Activated T-helper 1 cell treated with anti-CD3 and anti-CD28 coated beads, Interleukin-12 subunit alpha, Interleukin-12 subunit beta, Interleukin-2, Interleukin-4 antibody, amounts not matched to agents 30 ng/mL and 10 ng/mL and 1 ng/mL, durations not matched to agents 14 hours and 24 hours and 36 hours (primary cell): Measurements from ENCODE around the gene NEAT1. TPM values are rescaled to one million over a fixed set of nuclear protein-coding genes. Genes with fewer than 3 reads are reported as not detected.
"Not testable (repeated sequence)": the region's sequence is repeated elsewhere in the genome, so short reads cannot be mapped to it uniquely, and the experiment has no call there.

Experiments
- DNase-seq: peaks from one replicate; pipeline ENCODE4 v3.0.0; 2021; ENCODE audit warnings: low spot score
- H3K27ac Mint-ChIP-seq: one replicate; pipeline ENCODE4 v1.8.0; 2021; ENCODE audit warnings: mild to moderate bottlenecking, mixed read lengths
- H3K27me3 Mint-ChIP-seq: one replicate; pipeline ENCODE4 v1.8.0; 2022; ENCODE audit warnings: mild to moderate bottlenecking, moderate library complexity, mixed read lengths; ENCODE audit not compliant: insufficient read depth
- H3K36me3 Mint-ChIP-seq: one replicate; pipeline ENCODE4 v1.8.0; 2021; ENCODE audit warnings: low read depth, mixed read lengths
- H3K4me1 Mint-ChIP-seq: one replicate; pipeline ENCODE4 v1.8.0; 2021; ENCODE audit warnings: low read depth, mixed read lengths
- H3K4me3 Mint-ChIP-seq: one replicate; pipeline ENCODE4 v1.8.0; 2021; ENCODE audit warnings: mild to moderate bottlenecking, moderate library complexity, mixed read lengths
- H3K9me3 Mint-ChIP-seq: one replicate; pipeline ENCODE4 v1.8.0; 2021; ENCODE audit warnings: mixed read lengths
- intact Hi-C: fragments of 100-400 bp; cut with micrococcal nuclease; formaldehyde crosslinking; loops from one replicate; pipeline ENCODE4 v1.15.1; 2024
- total RNA-seq: library from RNA; stranded (reverse); gene quantifications from 2 replicates; pipeline ENCODE4 v1.2.3, GENCODE V29; 2022

Gene NEAT1
- total RNA-seq, 1 donor from 2014 or later = 507 TPM

DNA sequence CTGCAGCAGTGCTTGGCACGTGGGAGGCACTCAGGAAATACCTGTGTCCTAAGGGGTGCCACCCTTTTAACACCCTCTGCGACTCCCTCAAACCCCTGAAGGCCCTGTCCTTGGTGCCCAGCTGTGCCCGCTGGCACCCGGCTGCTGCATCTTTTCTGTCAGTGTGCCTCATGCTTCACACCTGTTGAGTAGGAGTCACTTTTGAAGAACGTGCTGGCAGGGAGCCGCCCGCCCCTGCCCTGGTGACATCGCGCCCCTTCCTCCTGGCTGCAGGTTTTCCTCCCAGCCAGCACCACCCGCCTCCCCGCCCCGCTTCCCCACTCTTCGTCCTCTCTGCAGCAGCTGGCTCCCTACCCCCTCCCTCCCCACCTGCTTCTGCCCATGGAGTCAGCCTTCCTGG lies 18.4 kb upstream of the NEAT1 start:
- Mint-ChIP-seq H3K9me3 (no peaks in the 10 kb centered on the region), H3K4me1 (peaks cover 6% of the 10 kb centered on the region), H3K4me3 (no peak overlapping the region), H3K27ac (no peak overlapping the region), H3K27me3 (no peaks in the 10 kb centered on the region), H3K36me3 (peaks cover 22% of the 10 kb centered on the region)
- DNase-seq = no peak
- intact Hi-C loops = no loop called here

GRCh38 chr11:65404638-65405339 lies 17.8 kb upstream of the NEAT1 start:
- intact Hi-C loops = no loop called here
- Mint-ChIP-seq H3K27ac (no peak overlapping the region), H3K4me3 (no peak overlapping the region), H3K36me3 (peaks cover 24% of the 10 kb centered on the region), H3K9me3 (no peaks in the 10 kb centered on the region), H3K4me1 (peaks cover 6% of the 10 kb centered on the region), H3K27me3 (no peaks in the 10 kb centered on the region)
- DNase-seq = no peak

GRCh38 chr11:65410936-65411680 lies 11.5 kb upstream of the NEAT1 start:
- H3K27ac Mint-ChIP-seq = no peak overlapping the region
- no peak for DNase-seq
- H3K4me3 Mint-ChIP-seq = no peak overlapping the region
- no peaks in the 10 kb centered on the region for H3K27me3 Mint-ChIP-seq
- peaks cover 7% of the 10 kb centered on the region for H3K4me1 Mint-ChIP-seq
- H3K36me3 Mint-ChIP-seq = peaks cover 17% of the 10 kb centered on the region
- H3K9me3 Mint-ChIP-seq = no peaks in the 10 kb centered on the region
- intact Hi-C loops = no loop called here

DNA sequence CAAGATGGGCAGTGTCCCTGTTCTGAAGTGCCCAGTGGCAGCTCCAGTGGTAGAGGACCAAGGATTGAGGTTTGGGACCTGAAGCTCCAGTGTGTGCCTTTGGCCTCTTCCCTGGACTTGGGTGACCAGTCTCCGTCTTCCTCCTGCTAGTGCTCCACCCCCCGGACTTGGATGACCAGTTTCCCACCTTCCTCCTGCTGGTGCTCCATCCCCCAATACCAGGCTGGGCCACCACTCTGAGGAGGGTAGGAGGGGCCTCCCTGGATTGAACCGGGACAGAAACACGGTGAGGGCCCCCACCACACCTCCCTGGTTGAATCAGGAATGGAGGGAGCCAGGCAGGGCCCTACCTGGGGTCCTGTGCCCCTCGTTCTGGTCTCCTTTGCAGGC lies 10.9 kb upstream of the NEAT1 start:
- no peak overlapping the region for H3K27ac Mint-ChIP-seq
- H3K36me3 Mint-ChIP-seq = peaks cover 17% of the 10 kb centered on the region
- DNase-seq = no peak
- H3K4me1 Mint-ChIP-seq = peaks cover 12% of the 10 kb centered on the region
- no peak overlapping the region for H3K4me3 Mint-ChIP-seq
- no peaks in the 10 kb centered on the region for H3K9me3 Mint-ChIP-seq
- H3K27me3 Mint-ChIP-seq = no peaks in the 10 kb centered on the region
- intact Hi-C loops = no loop called here

DNA sequence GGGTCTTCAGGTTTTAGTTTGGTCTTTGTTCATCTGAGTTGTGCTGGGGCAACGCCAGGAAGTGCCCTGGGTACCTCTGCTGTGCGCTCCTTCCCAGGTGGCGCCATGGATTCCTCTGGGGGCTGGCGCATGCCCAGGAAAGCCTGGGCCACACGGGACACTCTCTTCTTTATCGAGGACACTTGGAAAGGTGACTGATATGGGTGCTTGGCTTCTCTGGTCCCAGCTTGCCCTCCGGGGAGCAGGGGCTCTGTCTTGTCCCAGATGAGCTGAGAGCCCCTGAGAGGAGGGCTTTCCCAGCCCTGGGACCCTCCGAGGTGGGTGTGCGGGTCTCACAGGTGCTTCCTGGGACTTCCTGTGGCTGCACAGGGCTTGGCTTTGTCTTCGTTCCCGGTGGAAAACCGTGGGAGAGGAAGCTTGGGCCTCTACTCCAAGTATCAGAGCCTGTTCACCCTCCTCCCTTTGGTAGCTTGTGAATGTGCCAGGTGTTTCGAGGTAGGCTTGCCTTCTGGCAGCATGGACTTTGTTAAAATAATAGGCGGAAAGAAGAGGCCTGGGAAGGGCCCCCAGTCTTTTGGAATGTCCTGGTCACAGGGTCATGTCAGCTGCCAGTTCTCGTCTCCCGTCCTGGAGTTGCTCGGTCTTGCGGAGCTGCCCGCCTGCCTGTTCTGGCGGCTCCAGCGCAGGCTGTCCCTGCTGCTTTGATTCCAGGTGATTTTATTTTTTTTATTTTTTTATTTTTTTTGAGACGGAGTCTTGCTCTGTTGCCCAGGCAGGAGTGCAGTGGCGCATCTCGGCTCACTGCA lies 10.1 kb upstream of the NEAT1 start:
- no peak overlapping the region for H3K4me3 Mint-ChIP-seq
- intact Hi-C loops = no loop called here
- peaks cover 17% of the 10 kb centered on the region for H3K36me3 Mint-ChIP-seq
- H3K9me3 Mint-ChIP-seq = no peaks in the 10 kb centered on the region
- DNase-seq = no peak
- H3K4me1 Mint-ChIP-seq = peaks cover 20% of the 10 kb centered on the region
- H3K27me3 Mint-ChIP-seq = no peaks in the 10 kb centered on the region
- H3K27ac Mint-ChIP-seq = no peak overlapping the region

DNA sequence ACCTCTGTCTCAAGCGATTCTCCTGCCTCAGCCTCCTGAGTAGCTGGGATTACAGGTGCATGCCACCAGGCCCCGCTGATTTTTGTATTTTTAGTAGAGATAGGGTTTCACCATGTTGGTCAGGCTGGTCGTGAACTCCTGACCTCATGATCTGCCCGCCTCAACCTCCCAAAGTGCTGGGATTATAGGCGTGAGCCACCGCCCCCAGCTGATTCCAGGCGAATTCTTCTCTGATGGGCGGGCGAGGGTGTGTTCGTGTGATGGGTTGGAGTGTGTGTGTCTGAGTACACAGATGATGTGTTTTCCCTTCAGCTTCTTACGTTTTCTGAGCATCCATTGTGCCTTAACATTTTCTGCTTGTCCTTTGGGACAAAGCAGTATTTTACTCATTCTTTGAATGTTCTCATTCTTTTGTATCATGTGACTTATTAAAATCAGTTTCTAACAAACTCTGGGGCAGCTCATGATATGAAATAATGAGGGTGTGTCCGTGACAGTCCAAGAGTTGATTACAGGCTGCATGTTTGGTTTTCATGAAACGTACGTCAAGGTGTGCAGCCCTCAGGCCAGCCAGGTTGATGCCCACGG lies 9.4 kb upstream of the NEAT1 start:
- intact Hi-C loops, DNase-seq, H3K27ac Mint-ChIP-seq, H3K9me3 Mint-ChIP-seq, H3K27me3 Mint-ChIP-seq, H3K4me3 Mint-ChIP-seq: not testable (repeated sequence)
- H3K4me1 Mint-ChIP-seq = peaks cover 27% of the 10 kb centered on the region
- peaks cover 17% of the 10 kb centered on the region for H3K36me3 Mint-ChIP-seq

- intact Hi-C loops = no loop called here
- H3K9me3 Mint-ChIP-seq = no peaks in the 10 kb centered on the region
- no peak overlapping the region for H3K27ac Mint-ChIP-seq
- peaks cover 42% of the 10 kb centered on the region for H3K4me1 Mint-ChIP-seq
- H3K27me3 Mint-ChIP-seq = no peaks in the 10 kb centered on the region
- DNase-seq = no peak
- H3K36me3 Mint-ChIP-seq = peaks cover 9% of the 10 kb centered on the region
- H3K4me3 Mint-ChIP-seq = no peak overlapping the region
Measured at GRCh38 chr11:65414776-65415498, 7.7 kb upstream of the NEAT1 start.

DNA sequence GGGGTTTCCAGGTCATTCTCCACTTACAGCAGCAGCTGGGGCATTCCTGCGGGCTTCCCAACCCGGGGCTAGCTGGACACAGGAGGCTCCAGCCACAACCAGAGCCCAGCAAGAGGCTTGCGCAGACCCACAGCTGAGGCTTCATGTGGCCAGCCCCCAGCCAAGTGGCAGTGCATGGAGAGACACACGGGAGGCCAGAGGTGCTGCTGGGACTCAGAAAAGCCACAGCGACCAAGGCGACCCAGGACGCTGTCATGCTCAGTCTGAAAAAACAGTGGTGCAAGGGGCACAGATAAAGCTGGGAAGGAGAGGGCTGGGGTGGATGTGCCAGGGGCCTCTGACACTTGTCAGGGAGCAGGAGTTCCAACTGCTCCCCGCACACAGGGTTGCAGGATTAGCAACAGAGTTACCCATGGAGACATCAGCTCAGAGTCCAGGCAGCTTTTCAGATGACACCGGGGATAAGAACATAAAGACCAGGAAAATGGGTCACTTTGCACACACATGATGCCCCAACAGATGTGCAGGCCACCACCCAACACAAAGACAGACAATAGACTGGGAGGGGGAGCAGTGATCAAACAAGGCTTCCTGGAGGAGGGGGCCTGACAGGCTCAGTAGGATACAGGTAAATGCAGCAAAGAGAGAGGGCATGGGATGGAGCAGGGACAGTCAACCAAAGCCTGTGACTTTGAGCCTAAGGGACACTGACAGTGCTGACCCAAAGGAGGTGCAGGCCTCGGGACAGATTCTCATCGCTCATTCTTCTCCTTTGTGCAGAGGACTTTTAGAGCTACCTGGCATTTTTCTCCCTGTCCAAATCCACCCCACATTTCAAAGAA lies 6.9 kb upstream of the NEAT1 start:
- H3K27me3 Mint-ChIP-seq = no peaks in the 10 kb centered on the region
- peaks cover 9% of the 10 kb centered on the region for H3K36me3 Mint-ChIP-seq
- peak overlapping the region; percentile 18 for H3K27ac Mint-ChIP-seq
- DNase-seq = no peak
- peaks cover 48% of the 10 kb centered on the region for H3K4me1 Mint-ChIP-seq
- no peaks in the 10 kb centered on the region for H3K9me3 Mint-ChIP-seq
- peak overlapping the region; percentile 99 for H3K4me3 Mint-ChIP-seq
- intact Hi-C loops = loop anchor here (1.0 kb wide), 3 partner anchors 18 to 95 kb away; no protein-coding TSS in a partner anchor

DNA sequence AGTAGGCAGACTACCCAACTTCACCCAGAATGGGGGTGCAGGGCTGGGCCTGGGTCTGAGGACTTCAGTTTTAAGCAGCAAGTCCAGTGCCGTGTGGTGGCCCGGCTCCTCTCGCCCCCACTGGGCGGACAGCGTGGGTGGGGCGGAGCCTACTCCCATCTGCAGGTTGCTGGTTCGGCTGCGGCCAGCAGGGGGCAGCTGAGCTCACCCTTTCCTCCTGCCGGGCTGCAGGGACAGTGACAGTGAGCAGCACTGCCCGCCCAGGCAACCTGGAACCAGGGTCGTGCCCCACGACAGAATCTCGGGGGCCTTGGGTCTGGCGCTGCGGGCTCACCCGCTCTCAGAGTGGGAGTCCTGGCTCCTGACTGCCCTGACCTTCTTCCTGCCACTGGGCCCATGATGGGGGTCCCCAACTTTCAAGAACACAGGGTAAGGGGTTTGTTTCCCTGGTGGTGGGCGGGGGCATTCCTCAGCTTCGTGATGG lies 6.2 kb upstream of the NEAT1 start:
- Mint-ChIP-seq H3K9me3 (no peaks in the 10 kb centered on the region), H3K36me3 (peaks cover 5% of the 10 kb centered on the region), H3K27me3 (no peaks in the 10 kb centered on the region), H3K27ac (peak overlapping the region; percentile 100), H3K4me1 (peaks cover 55% of the 10 kb centered on the region), H3K4me3 (peak overlapping the region; percentile 99)
- DNase-seq = peak; percentile 87
- intact Hi-C loops = loop anchor here (1.0 kb wide), 3 partner anchors 17 to 94 kb away; no protein-coding TSS in a partner anchor

GRCh38 chr11:65416841-65417701 lies 5.5 kb upstream of the NEAT1 start:
- peak overlapping the region; percentile 100 for H3K27ac Mint-ChIP-seq
- no peaks in the 10 kb centered on the region for H3K27me3 Mint-ChIP-seq
- no peaks in the 10 kb centered on the region for H3K9me3 Mint-ChIP-seq
- H3K4me3 Mint-ChIP-seq = peak overlapping the region; percentile 99
- H3K36me3 Mint-ChIP-seq = peaks cover 5% of the 10 kb centered on the region
- intact Hi-C loops = loop anchor here (1.0 kb wide), 3 partner anchors 16 to 93 kb away; no protein-coding TSS in a partner anchor
- DNase-seq = no peak
- H3K4me1 Mint-ChIP-seq = peaks cover 57% of the 10 kb centered on the region
